BJ (cell line): ENCODE data around the gene GPR151. TPM values are rescaled to one million over a fixed set of nuclear protein-coding genes. Genes with fewer than 3 reads are reported as not detected.

Experiments used
- CTCF ChIA-PET: fragments of 350-600 bp; formaldehyde crosslinking; extraction: SDS; loops from one replicate; lab custom pipeline; 2021; ENCODE audit warnings: antibody characterized with exemption, inconsistent platforms; lab: Yijun Ruan, JAX
- POLR2A ChIA-PET: fragments of 300-600 bp; sonication (Branson Sonifier 250); formaldehyde crosslinking; extraction: SDS; loops from one replicate; lab custom pipeline; 2021; ENCODE audit warnings: antibody characterized with exemption; lab: Charles Lee
- DNase-seq: peaks from one replicate; pipeline ENCODE4 v3.0.0-alpha.2; 2011; ENCODE audit warnings: low read depth
- H3K27me3 ChIP-seq: 2 replicates; pipeline ENCODE4 v1.6.0; 2011; ENCODE audit warnings: low read length; ENCODE audit not compliant: control insufficient read depth, insufficient read depth
- H3K36me3 ChIP-seq: 2 replicates; pipeline ENCODE4 v1.5.1; 2011; ENCODE audit warnings: low read length; ENCODE audit not compliant: control insufficient read depth, insufficient read depth
- H3K4me3 ChIP-seq: 2 replicates; pipeline ENCODE4 v1.5.1; 2011; ENCODE audit warnings: low read depth, mild to moderate bottlenecking, control low read depth, low read length
- CTCF ChIP-seq: IDR thresholded peaks from 2 replicates; pipeline ENCODE4 v1.5.1; 2011; ENCODE audit warnings: low read depth, mild to moderate bottlenecking, control low read depth, inconsistent platforms, low read length, moderate library complexity; ENCODE audit not compliant: insufficient read depth
- polyA plus RNA-seq: library from polyadenylated mRNA; depleted of rRNA; stranded (reverse); fragments of >200 nt; gene quantifications from 2 replicates; pipeline ENCODE4 v1.2.3, GENCODE V29; 2011; rRNA removed
- small RNA-seq: library from RNA; depleted of rRNA; stranded (forward); fragments of <200 nt; gene quantifications from one replicate; pipeline ENCODE3, GENCODE V24; 2012; ENCODE audit warnings: low replicate concordance, low read depth; ENCODE audit not compliant: insufficient read length

The GPR151 gene
- polyA plus RNA-seq, 1 experiment: not detected

GRCh38 chr5:146467760-146468159 lies 48.2 kb downstream of the GPR151 start:
- Histone ChIP-seq H3K36me3 (peaks cover 5% of the 10 kb centered on the region), H3K4me3 (no peak overlapping the region), H3K27me3 (no peaks in the 10 kb centered on the region)
- TF ChIP-seq CTCF: no peak
- CTCF ChIA-PET: interaction anchor here (0.7 to 1.5 kb wide), 5 partner anchors 11 to 23 kb away, joined by 3 to 5 read pairs (median 3); partner anchors contain the start of gene TCERG1
- POLR2A ChIA-PET: no interaction called here
- DNase-seq: no peak

- CTCF ChIA-PET: interaction anchor here (0.5 to 1.5 kb wide), 5 partner anchors 12 to 30 kb away, joined by 3 to 5 read pairs (median 3); partner anchors contain the start of gene TCERG1
- POLR2A ChIA-PET: no interaction called here
- peak; percentile 58 for TF ChIP-seq CTCF
- H3K4me3 ChIP-seq: no peak overlapping the region
- DNase-seq: no peak
- peaks cover 3% of the 10 kb centered on the region for H3K36me3 ChIP-seq
- no peaks in the 10 kb centered on the region for H3K27me3 ChIP-seq
These were observed 49.3 kb downstream of the GPR151 start for GRCh38 chr5:146466521-146467349.

GRCh38 chr5:146463446-146463845 lies 52.5 kb downstream of the GPR151 start:
- ChIA-PET POLR2A (interaction anchor here (0.6 kb wide), 1 partner anchor 198 kb away, joined by 3 read pairs; no protein-coding TSS in a partner anchor), CTCF (interaction anchor here (0.8 kb wide), 1 partner anchor 8 kb away, joined by 3 read pairs; no protein-coding TSS in a partner anchor)
- DNase-seq: no peak
- TF ChIP-seq CTCF: no peak
- Histone ChIP-seq H3K27me3 (no peaks in the 10 kb centered on the region), H3K4me3 (no peak overlapping the region), H3K36me3 (peaks cover 5% of the 10 kb centered on the region)

Small RNAs within 50 kb of the gene (small RNA-seq; reads per million reads assigned to genes)
- not detected for gene RF02271

Other genes with a start within 250 kb of the GPR151 start
- gene POU4F3, start 177.4 kb downstream of the GPR151 start, polyA plus RNA-seq: 0.04 TPM in 1 of 2 replicates, not detected in the other
- gene TCERG1, start 68.9 kb downstream of the GPR151 start, polyA plus RNA-seq: 34.9 and 35.9 TPM in 2 replicates